SU-DHL-6 (cell line): ENCODE results near the gene FOXK1.

Experiments used
- H2AFZ ChIP-seq: fragments of 200-600 bp; sonication (generic); 2 replicates; pipeline ENCODE4 v1.6.1; 2014; ENCODE audit warnings: low read depth, mild to moderate bottlenecking, moderate library complexity, mixed read lengths, antibody characterized with exemption, low read length; ENCODE audit not compliant: severe bottlenecking
- H3F3A ChIP-seq: fragments of 200-600 bp; shearing (Covaris generic); 2 replicates; pipeline ENCODE4 v1.6.0; 2016; ENCODE audit warnings: antibody characterized with exemption, mild to moderate bottlenecking; ENCODE audit not compliant: insufficient read depth
- H3K27ac ChIP-seq: fragments of 200-600 bp; sonication (generic); 2 replicates; pipeline ENCODE4 v1.5.1; 2016; ENCODE audit warnings: low read depth, mild to moderate bottlenecking, low read length, moderate library complexity, mixed read lengths
- H3K27me3 ChIP-seq: fragments of 200-600 bp; sonication (generic), shearing (Covaris generic); 2 replicates; pipeline ENCODE4 v1.6.0; 2014; ENCODE audit warnings: mild to moderate bottlenecking, low read length
- H3K36me3 ChIP-seq: fragments of 200-600 bp; sonication (generic); 2 replicates; pipeline ENCODE4 v1.6.1; 2014; ENCODE audit warnings: mild to moderate bottlenecking, low read length, mixed read lengths
- H3K4me2 ChIP-seq: fragments of 300-600, 200-600 bp; shearing (Covaris generic), sonication (generic); 2 replicates; pipeline ENCODE4 v1.6.0; 2014; ENCODE audit warnings: low read length, low read depth, mild to moderate bottlenecking; ENCODE audit not compliant: poor library complexity, severe bottlenecking
- H3K4me3 ChIP-seq: fragments of 200-600 bp; sonication (generic); 2 replicates; pipeline ENCODE4 v1.5.1; 2014; ENCODE audit warnings: antibody characterized with exemption, low read length, mild to moderate bottlenecking, mixed read lengths; ENCODE audit not compliant: insufficient read depth, poor library complexity, severe bottlenecking
- H3K79me2 ChIP-seq: fragments of 200-600 bp; sonication (generic); 2 replicates; pipeline ENCODE4 v1.6.1; 2014; ENCODE audit warnings: mild to moderate bottlenecking, low read length, moderate library complexity; ENCODE audit not compliant: insufficient read depth
- H3K9ac ChIP-seq: fragments of 200-600 bp; sonication (generic); 2 replicates; pipeline ENCODE4 v1.7.0; 2014; ENCODE audit warnings: mild to moderate bottlenecking, low read length
- H3K9me2 ChIP-seq: fragments of 200-600 bp; sonication (generic); replicated peaks from 2 replicates; pipeline ENCODE4 v1.6.1; 2014; ENCODE audit warnings: low read length; ENCODE audit not compliant: insufficient read depth
- H3K9me3 ChIP-seq: fragments of 200-600 bp; sonication (generic); 2 replicates; pipeline ENCODE4 v1.6.1; 2014; ENCODE audit warnings: low read length, mixed read lengths; ENCODE audit not compliant: insufficient read depth
- H4K20me1 ChIP-seq: fragments of 200-600 bp; sonication (generic); 2 replicates; pipeline ENCODE4 v1.6.1; 2014; ENCODE audit warnings: low read depth, mild to moderate bottlenecking, antibody characterized with exemption, low read length, moderate library complexity, mixed read lengths
- EZH2phosphoT487 ChIP-seq: fragments of 200-600 bp; sonication (generic), shearing (Covaris generic); conservative IDR thresholded peaks from 2 replicates; pipeline ENCODE4 v1.6.1; 2018; ENCODE audit warnings: mild to moderate bottlenecking, antibody characterized with exemption, low read length, moderate library complexity, mixed read lengths
- TF ChIP-seq, protein P1 (sequence below): fragments of 200-600 bp; sonication (generic); IDR thresholded peaks from one replicate; pipeline ENCODE4 v1.5.1; 2017; ENCODE audit warnings: antibody characterized with exemption, mild to moderate bottlenecking, low read length, moderate library complexity; ENCODE audit not compliant: insufficient read depth, poor library complexity, severe bottlenecking

The FOXK1 gene

DNA sequence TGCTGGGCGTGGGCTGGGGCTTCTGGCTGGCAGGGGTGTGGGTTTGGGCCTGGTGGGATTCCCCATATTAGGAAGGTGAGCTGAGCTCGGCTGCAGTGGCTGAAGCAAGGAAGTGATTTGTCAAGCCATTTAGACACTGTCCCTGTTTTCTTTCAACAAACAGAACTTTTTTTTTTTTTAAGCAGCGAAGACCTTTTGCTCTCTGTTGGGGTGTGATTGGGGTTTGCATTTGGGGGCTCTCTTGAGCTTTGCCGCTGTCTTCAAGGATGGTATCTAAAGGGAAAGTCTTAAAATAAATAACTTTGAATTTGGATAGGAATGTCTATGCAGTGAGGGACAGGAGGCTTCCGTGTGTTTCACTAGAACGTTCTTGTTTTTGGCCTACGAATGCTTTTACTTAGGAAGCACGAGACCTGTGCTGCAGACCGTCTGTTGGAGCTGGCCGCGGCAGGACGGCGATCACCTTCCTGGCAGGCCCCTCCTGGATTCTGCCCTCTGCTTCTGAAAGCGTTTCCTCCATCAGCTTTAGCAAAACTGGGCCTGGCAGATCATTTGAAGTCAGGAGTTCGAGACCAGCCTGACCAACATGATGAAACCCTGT, 43.9 kb downstream of the FOXK1 start:
- Histone ChIP-seq H3K4me3 (no peak overlapping the region), H3K36me3 (no peaks in the 10 kb centered on the region), H4K20me1 (no peaks in the 10 kb centered on the region; the same call in 1 of the 2 replicates), H3K9me2 (no peaks in the 10 kb centered on the region), H3K79me2 (peaks cover 47% of the 10 kb centered on the region), H3F3A (no peaks in the 10 kb centered on the region), H3K9ac (no peak overlapping the region), H3K4me2 (no peak overlapping the region), H3K9me3 (no peaks in the 10 kb centered on the region), H2AFZ (no peak overlapping the region), H3K27ac (no peak overlapping the region), H3K27me3 (no peaks in the 10 kb centered on the region)
- TF ChIP-seq, protein P1, sequence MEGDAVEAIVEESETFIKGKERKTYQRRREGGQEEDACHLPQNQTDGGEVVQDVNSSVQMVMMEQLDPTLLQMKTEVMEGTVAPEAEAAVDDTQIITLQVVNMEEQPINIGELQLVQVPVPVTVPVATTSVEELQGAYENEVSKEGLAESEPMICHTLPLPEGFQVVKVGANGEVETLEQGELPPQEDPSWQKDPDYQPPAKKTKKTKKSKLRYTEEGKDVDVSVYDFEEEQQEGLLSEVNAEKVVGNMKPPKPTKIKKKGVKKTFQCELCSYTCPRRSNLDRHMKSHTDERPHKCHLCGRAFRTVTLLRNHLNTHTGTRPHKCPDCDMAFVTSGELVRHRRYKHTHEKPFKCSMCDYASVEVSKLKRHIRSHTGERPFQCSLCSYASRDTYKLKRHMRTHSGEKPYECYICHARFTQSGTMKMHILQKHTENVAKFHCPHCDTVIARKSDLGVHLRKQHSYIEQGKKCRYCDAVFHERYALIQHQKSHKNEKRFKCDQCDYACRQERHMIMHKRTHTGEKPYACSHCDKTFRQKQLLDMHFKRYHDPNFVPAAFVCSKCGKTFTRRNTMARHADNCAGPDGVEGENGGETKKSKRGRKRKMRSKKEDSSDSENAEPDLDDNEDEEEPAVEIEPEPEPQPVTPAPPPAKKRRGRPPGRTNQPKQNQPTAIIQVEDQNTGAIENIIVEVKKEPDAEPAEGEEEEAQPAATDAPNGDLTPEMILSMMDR = no peak
- TF ChIP-seq EZH2phosphoT487 = no peak

- TF ChIP-seq, protein P1 = no peak
- TF ChIP-seq EZH2phosphoT487 = no peak
- Histone ChIP-seq H3K79me2 (peaks cover 45% of the 10 kb centered on the region), H2AFZ (no peak overlapping the region), H3K9me2 (no peaks in the 10 kb centered on the region), H3K27me3 (no peaks in the 10 kb centered on the region), H3K4me3 (no peak overlapping the region), H3K36me3 (no peaks in the 10 kb centered on the region), H3K27ac (no peak overlapping the region), H4K20me1 (no peaks in the 10 kb centered on the region; the same call in 1 of the 2 replicates), H3K4me2 (no peak overlapping the region), H3F3A (no peaks in the 10 kb centered on the region), H3K9ac (no peak overlapping the region), H3K9me3 (no peaks in the 10 kb centered on the region)
These were observed 44.5 kb downstream of the FOXK1 start for GRCh38 chr7:4726566-4726965.

- H3K36me3 ChIP-seq = no peaks in the 10 kb centered on the region
- no peak overlapping the region for H3K4me2 ChIP-seq
- H3K9me2 ChIP-seq = no peaks in the 10 kb centered on the region
- H3K9me3 ChIP-seq = no peaks in the 10 kb centered on the region
- no peak overlapping the region for H3K9ac ChIP-seq
- H3K27me3 ChIP-seq = no peaks in the 10 kb centered on the region
- no peak overlapping the region for H3K4me3 ChIP-seq
- no peaks in the 10 kb centered on the region for H3F3A ChIP-seq
- no peaks in the 10 kb centered on the region; the same call in 1 of the 2 replicates for H4K20me1 ChIP-seq
- H3K79me2 ChIP-seq = peaks cover 30% of the 10 kb centered on the region
- no peak overlapping the region for H2AFZ ChIP-seq
- no peak for TF ChIP-seq EZH2phosphoT487
- TF ChIP-seq, protein P1 = no peak
- no peak overlapping the region for H3K27ac ChIP-seq
These were observed 46.0 kb downstream of the FOXK1 start for GRCh38 chr7:4727914-4728705.
